ENCODE data around the gene MRPL10. TPM values are rescaled to one million over a fixed set of nuclear protein-coding genes. Genes with fewer than 3 reads are reported as not detected.

The MRPL10 gene
- total RNA-seq, 1 experiment from 2014 or later, result 70.2 TPM

- H3K27ac Mint-ChIP-seq (ENCODE audit: unreplicated experiment), result no peak overlapping the region
- no peak overlapping the region for H3K4me3 Mint-ChIP-seq (ENCODE audit: low read depth, unreplicated experiment)
- CTCF ChIA-PET, result interaction anchor here (0.7 kb wide), 1 partner anchor 37 kb away, joined by 3 read pairs; the partner anchor contains the start of gene SCRN2
- H3K9me3 Mint-ChIP-seq (ENCODE audit: low read depth, unreplicated experiment), result no peaks in the 10 kb centered on the region
- peaks cover 85% of the 10 kb centered on the region for H3K27me3 Mint-ChIP-seq (ENCODE audit: unreplicated experiment)
- TF ChIP-seq CTCF (IDR thresholded peaks at IDR 0.05; ENCODE audit: unreplicated experiment), result no peak
- no peak for DNase-seq
- H3K4me1 Mint-ChIP-seq (ENCODE audit: low read depth, unreplicated experiment), result peaks cover 10% of the 10 kb centered on the region
- peaks cover 4% of the 10 kb centered on the region for H3K36me3 Mint-ChIP-seq (ENCODE audit: insufficient read depth, unreplicated experiment)
- BruUV-seq (replicated peaks), result no TSS peak
- intact Hi-C loops (cut with micrococcal nuclease; ENCODE audit: unreplicated experiment), result no loop called here
Measured at GRCh38 chr17:47878203-47879027, 47.1 kb upstream of the MRPL10 start.

- CTCF ChIA-PET, result no interaction called here
- BruUV-seq (replicated peaks), result no TSS peak
- no peak for TF ChIP-seq CTCF (IDR thresholded peaks at IDR 0.05; ENCODE audit: unreplicated experiment)
- DNase-seq, result no peak
- H3K27me3 Mint-ChIP-seq (ENCODE audit: unreplicated experiment), result peaks cover 85% of the 10 kb centered on the region
- H3K27ac Mint-ChIP-seq (ENCODE audit: unreplicated experiment), result no peak overlapping the region
- H3K4me1 Mint-ChIP-seq (ENCODE audit: low read depth, unreplicated experiment), result peaks cover 10% of the 10 kb centered on the region
- H3K9me3 Mint-ChIP-seq (ENCODE audit: low read depth, unreplicated experiment), result no peaks in the 10 kb centered on the region
- H3K4me3 Mint-ChIP-seq (ENCODE audit: low read depth, unreplicated experiment), result no peak overlapping the region
- intact Hi-C loops (cut with micrococcal nuclease; ENCODE audit: unreplicated experiment), result no loop called here
- peaks cover 4% of the 10 kb centered on the region for H3K36me3 Mint-ChIP-seq (ENCODE audit: insufficient read depth, unreplicated experiment)
Measured at GRCh38 chr17:47877368-47878034, 46.2 kb upstream of the MRPL10 start.

- Mint-ChIP-seq H3K27ac (ENCODE audit: unreplicated experiment) (no peak overlapping the region), H3K4me1 (ENCODE audit: low read depth, unreplicated experiment) (peaks cover 10% of the 10 kb centered on the region), H3K27me3 (ENCODE audit: unreplicated experiment) (peaks cover 95% of the 10 kb centered on the region), H3K9me3 (ENCODE audit: low read depth, unreplicated experiment) (no peaks in the 10 kb centered on the region), H3K4me3 (ENCODE audit: low read depth, unreplicated experiment) (no peak overlapping the region), H3K36me3 (ENCODE audit: insufficient read depth, unreplicated experiment) (peaks cover 4% of the 10 kb centered on the region)
- BruUV-seq (replicated peaks), result no TSS peak
- intact Hi-C loops (cut with micrococcal nuclease; ENCODE audit: unreplicated experiment), result no loop called here
- no peak for TF ChIP-seq CTCF (IDR thresholded peaks at IDR 0.05; ENCODE audit: unreplicated experiment)
- CTCF ChIA-PET, result interaction anchor here (0.6 kb wide), 1 partner anchor 12 kb away, joined by 3 read pairs; no protein-coding TSS in a partner anchor
- no peak for DNase-seq
Measured at GRCh38 chr17:47875011-47875985, 44.0 kb upstream of the MRPL10 start.

Data from Calu3 (cell line).